GM18517 (cell line): ENCODE data around the gene SMYD3.

Experiments
- ATAC-seq: cut with Tn5 transposase; IDR thresholded peaks from one replicate; pipeline ENCODE4 v1.9.1; 2021; ENCODE audit warnings: mild to moderate bottlenecking, moderate library complexity; ENCODE audit not compliant: unreplicated experiment

The SMYD3 gene

DNA sequence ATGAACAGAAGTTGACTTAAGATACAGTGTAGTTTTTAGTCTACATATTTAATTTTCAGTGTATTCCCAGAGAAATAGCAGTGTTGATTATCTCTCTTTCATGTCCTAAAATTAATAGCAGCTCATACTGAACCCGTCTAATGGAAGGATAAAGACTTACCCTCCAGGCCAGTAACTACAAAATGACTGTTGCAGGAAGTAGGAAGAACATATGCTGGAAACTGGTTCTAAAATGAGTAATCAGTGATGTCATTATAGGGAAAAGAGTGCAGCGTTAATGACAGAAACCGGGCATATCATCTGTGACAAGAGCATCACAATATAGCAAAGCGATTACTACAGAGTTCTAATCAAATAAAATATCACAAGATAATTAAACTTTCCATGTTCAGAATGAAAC lies 385.5 kb downstream of the SMYD3 start:
- ATAC-seq, result no peak

DNA sequence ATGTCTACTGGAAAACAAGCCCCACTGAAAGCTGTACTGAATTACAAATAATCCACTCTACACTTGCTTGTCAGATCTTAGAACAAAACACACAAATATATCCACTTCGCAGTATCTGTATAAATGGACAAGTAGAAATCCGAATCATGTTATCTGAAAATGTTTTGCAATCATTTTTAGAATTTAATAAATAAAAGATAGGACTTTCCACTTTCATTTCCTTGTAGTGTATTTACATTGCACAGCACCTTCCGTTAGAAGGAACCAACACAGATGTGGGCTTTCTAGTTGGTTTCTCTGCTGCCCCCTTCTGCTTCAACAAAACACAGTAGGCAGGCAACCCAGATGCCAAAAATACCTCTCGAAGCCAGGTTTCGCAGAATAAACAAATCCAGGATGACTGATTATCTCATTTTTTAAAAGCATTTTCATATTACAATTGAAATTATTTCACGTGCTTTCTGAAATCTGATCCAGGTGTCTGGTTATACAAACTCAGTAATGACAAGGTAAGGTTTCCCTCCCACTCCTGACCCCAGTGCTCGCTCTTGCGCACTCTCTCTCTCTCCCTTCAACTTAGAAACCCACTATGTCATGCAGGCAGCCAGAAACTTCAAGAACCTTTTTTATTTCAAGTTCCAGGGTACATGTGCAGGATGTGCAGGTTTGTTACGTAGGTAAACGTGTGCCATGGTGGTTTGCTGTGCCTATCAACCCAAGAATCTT lies 389.9 kb downstream of the SMYD3 start:
- peak; percentile 86 for ATAC-seq

DNA sequence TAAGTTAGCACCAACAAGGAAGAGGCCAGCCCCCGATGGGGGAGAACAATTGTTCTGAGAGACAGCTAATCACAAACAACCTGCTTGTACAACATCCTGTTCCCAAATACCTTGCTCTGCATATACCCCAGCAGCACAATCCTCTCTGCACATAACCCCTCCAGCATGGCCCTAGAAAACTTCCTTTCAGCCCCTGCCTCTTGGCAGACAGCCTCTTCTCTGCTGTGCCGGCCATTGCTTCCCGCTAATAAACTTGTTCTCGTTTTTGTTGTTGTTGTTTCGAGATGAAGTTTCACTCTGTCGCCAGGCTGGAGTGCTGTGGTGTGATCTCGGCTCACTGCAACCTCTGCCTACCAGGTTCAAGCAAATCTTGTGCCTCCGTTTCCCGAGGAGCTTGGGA lies 392.7 kb downstream of the SMYD3 start:
- ATAC-seq, result no peak

DNA sequence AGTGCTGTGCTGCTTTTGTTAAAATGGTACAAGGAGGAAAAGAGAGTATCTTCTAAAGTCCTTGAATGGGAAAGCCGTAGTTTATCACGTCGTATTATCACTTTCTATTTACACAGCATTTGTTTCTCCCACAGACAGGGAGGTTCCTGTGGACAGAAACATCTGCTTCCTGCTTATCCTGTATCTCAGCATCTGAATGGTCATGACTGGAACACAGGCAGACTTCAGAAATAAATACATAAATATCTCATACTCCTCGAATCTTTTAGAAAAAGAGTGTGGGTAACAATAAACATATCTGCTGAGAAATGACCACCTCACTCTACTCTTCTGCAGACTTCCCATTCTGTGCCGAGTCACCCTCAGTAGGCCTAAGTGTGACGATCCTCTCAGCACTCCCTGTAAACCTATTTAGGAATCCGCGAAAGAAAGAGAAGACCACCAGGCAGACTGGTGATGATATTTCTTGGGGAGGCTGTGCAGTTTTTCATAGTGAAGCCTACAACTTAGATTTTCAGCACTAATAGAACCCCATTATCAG lies 393.5 kb downstream of the SMYD3 start:
- no peak for ATAC-seq

DNA sequence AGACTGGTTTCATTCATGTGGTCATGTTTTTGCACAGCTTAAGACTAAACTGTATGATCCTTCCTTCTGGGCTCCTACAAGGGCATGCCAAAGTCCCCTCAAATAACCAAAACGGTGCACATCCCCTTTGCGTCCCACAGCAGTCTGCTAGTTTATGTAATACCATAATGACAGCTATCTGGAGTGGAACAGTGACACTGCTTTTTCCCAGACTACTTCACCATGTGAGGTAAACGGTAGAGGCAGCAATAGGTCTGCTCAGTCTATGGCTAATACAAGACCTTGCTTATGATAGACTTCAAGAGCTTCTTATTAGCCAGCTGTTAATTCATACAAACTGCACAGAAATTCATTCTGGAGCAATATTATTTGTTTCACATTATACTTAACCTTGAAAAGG lies 395.5 kb downstream of the SMYD3 start:
- no peak for ATAC-seq

DNA sequence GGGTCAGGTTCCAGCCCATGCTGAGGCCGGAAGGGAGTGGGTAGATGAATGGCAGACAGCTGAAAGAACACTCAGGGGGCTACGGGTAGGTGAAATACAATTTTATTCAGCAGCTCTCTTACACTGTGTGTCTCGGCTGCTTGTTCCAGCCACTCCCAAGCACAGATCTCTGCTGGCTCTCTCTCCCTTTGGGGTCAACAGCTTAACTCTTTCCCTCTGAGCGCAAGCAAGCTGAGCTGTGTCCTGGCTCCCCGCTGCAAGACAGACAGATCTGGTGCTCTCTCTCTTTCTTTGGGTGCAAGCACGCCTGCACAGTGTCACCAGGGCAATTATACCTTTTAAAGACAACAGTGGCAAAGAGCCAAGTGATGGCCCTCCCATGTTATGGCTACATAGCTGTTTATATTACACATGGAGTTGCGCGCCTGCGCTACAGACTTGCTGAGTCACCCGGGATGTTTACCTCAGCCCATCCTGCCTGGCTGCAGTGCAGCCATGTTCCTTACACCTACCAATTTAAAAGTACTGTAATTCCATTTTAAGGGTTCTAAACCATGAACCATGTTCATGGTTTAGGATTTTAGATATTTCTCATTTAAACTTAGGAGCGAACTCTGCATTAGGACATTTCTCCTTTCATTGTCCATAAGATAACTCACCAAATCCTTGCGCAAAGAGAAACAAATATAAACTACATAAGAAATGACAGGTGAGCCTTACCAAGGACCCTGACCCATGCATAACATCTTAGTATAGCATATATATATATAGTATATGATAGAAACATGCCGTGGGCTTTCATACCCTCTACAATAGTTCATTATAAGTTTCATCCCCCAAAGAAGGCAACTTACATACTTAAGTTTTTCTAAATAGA lies 396.5 kb downstream of the SMYD3 start:
- ATAC-seq, result no peak

DNA sequence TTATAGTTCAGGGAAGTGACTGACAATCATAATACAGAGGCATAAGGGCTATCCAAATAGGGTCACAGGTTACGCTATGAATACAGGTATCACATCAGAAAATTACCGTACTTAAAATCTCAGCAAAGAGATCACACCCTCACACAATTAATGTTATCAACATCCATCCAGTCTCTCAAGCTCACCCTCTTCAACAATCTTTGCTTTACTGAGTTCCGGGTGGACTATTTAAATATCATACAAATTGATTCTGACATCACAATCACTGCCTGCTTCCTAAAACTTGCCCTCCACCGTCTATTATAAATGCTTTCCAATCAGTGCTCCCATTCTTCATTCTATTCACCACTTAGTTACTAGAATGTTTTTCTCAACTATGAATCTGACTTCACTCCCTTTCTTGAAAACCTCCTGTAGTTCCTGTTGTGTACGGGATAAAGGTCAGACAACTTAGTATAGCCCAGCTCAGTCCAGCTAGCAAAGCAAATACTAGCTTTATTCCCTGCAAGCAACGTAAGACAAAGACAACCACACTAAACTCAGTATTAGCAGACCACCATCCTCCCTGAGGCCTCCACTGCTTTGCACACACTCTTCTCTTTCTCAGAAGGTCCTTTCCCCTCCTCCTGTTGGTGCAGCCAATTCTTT lies 398.7 kb downstream of the SMYD3 start:
- no peak for ATAC-seq

DNA sequence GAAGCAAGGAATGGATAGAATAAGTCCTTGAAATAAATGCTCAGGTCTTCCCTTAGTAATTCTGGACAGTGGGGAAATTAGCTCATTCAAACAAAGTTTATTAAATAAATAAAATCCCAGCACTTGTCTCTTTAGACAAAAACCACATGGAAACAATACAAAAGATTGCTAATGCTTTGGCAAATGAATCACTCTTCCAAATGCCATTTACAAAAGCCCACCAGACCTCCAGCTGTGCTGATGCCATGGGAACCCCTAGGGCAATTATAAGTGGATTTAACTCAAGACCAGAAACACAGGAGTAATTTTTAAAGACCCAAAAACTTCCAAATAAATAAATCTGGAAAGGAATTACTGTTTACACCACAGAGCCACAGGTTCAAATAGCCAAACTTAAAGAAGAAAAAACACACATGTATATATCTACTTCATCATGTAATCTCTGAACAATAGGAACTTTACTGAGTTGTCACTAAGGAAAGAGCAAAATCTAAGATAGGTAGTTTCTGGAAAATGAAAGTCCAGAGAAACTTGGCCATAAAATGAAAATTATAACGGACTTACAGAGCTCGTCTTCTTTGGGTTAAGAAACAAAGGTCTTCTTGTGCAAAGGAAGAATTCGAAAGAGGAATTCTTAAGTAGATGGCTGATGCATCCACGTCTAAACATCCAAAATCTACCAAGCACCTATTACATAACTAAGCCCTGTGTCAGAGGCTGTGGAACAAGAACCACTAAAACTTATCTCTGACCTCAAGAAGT lies 399.4 kb downstream of the SMYD3 start:
- ATAC-seq, result no peak

DNA sequence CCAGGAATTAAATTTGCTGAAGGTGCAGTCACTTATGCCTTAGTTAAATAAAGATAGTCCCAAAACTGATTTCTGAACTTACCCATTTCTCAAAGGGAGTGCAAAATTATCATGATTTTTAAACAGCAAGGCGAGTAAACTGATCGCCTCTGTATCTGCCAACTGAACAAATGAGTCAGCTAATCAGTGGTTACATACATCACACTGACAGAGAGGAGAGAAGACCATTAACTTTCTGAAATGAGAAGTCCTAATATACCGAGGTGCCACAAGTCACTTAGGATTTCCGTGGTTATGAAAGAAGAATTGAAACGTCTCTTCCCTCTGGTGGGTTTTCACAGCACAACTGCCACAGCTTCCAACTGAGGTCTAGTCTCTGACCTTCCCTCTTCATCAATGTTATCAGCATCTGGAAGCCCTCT lies 400.7 kb downstream of the SMYD3 start:
- no peak for ATAC-seq

DNA sequence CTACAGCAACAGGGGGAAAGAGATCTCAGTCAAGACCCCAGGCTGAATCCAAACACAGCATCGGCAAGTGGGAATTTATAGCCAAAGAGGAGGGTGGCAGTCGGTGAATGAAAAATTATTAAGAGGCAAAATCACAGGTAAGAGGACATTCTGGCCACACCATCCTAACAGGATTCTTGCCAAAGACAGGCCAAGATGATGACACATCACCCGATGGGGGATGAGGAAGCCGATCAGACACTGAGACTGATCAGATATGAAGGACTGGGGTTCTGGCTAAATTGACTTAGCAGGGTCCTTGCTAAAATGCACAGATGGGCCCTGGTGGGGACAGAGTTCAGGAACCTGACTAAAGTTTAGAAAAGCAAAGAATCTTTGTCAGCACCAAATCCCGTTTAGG lies 402.2 kb downstream of the SMYD3 start:
- no peak for ATAC-seq

DNA sequence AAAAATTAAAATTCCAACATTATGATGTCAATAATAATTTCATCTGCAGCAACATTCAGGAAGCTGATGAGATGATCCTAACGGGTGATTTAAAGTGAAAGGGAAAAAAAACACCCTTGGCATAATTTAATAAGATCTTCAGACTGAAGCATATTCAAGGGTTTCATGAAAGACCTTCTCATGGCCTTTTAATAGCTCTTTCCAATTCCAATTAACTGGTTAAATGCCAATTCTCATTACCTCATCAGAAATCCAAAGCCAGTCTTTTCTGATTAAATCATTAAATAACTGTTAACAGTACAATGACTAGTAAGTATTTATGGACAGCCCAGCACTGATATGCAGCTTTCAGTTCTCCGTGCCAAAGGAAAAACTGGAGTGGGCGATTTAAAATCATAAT lies 407.5 kb downstream of the SMYD3 start:
- no peak for ATAC-seq

DNA sequence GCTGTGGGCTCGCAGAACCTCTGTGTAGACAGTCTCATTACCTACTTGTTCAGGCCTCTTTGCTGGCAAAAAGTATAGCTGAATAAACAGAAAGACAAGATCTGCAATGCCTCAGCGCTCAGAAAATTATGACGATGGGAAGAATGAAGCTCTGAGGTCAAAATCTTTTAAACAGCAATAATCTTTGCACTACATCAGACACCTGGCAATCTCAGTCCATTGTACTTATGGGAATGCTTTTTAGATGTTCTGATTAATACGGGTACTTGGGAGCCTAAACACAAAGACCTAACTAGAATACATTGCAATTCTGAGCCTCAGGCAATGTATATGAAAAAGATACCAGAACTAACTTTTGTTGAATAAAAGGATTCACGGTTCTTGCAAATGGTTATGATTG lies 410.7 kb downstream of the SMYD3 start:
- no peak for ATAC-seq

DNA sequence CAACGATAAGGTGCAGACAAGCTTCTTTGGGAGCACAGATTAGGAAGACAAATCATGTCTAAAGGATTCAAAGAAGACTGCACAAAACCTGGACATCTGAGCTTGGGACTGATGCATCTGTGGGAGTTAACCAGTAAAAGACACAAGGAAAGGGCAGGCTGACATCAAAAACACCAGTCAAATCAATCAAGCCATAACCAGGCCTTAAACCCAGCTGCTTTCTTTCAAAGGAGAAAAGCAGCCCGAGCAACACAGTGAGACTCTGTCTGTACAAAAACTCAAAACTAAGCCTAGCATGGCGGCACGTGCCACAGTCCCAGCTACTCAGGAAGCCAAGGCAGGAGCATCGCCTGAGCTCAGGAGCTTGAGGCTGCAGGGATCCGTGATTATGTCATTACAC lies 411.6 kb downstream of the SMYD3 start:
- ATAC-seq, result no peak

DNA sequence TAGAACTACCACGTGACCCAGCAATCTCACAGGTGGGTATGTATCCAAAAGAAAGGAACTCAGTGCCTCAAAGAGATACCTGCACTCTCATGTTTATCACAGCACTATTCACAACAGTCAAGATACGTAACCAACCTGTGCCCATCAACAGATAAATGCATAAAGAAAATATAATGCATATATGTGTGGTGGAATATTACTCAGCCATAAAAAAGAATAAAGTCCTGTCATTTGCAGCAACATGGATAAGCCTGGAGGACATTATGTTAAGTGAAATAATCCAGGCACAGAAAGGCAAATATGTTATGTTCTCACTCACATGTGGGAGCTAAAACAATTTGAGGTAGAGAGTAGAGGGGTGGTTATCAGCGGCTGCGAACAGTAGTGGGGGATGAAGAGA lies 413.8 kb downstream of the SMYD3 start:
- ATAC-seq, result no peak

DNA sequence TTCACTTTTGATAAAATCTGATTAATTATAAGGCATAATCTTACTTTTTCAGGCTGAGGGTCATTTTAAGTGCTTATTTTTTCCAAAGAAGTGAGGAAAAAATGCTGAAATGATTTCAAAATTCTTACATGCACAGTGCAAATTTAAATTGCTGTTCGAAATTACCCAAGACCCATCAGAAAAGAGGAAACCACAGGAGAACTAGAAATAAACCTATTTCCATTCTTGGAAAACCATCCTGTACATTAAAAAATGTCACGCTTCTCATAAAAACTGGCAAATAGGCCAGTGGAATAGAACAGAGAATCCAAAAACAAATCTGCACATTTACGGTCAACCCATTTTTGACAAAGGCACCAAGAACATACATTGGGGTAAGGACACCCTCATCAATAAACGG lies 414.9 kb downstream of the SMYD3 start:
- ATAC-seq, result no peak

DNA sequence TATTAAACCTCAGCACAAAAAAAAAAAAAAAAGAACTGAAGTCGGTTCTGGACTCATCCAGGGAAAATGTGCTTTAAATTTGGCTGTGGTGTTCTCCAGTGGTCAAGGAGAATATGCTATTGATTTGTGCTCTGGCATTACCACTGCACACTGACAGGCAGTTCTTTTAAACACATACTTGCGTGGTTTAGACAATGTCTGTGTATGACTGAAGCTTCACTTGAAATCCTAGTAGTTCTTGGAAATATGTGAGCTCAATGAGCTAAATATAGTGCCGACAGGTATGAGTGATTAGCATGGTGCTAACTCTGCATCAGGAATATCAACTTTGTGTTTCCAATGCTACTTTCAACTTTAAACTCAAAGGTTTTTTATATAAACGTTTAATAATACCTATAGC lies 415.6 kb downstream of the SMYD3 start:
- ATAC-seq, result no peak

DNA sequence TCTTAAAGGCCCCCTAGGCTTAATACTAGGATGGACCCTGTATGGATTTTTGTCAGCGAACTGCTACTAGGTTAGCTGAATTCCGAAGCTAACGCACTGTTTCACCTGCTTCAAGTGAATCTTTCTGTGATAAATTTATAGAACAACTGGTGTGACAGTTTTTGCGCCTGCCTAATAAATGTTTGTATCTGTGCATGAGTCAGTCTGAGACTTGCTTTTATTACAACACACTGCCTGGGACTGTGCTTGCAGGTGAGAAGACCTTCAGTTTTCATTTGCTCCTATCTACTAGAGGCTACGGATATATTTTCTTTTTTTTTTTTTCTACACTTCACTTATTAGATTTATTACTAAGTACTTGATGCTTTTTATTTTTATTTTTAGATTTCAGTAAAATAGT lies 420.9 kb downstream of the SMYD3 start:
- ATAC-seq, result no peak

DNA sequence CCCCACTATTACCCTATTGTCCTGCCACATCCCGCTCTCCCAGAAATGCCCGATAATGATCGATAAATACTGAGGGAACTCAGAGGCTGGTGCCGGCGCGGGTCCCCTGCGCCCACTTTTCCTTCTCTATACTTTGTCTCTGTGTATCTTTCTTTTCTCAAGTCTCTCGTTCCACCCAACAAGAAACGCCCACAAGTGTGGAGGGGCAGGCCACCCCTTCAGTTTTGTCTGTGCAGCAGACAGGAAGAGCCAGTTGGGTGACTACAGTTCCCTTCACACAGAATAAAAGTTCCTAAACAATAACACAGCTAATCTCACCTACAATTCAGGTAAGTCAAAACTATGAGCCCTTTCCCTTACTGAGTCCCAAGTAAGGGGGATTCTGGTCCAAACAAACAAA lies 423.7 kb downstream of the SMYD3 start:
- ATAC-seq, result no peak

DNA sequence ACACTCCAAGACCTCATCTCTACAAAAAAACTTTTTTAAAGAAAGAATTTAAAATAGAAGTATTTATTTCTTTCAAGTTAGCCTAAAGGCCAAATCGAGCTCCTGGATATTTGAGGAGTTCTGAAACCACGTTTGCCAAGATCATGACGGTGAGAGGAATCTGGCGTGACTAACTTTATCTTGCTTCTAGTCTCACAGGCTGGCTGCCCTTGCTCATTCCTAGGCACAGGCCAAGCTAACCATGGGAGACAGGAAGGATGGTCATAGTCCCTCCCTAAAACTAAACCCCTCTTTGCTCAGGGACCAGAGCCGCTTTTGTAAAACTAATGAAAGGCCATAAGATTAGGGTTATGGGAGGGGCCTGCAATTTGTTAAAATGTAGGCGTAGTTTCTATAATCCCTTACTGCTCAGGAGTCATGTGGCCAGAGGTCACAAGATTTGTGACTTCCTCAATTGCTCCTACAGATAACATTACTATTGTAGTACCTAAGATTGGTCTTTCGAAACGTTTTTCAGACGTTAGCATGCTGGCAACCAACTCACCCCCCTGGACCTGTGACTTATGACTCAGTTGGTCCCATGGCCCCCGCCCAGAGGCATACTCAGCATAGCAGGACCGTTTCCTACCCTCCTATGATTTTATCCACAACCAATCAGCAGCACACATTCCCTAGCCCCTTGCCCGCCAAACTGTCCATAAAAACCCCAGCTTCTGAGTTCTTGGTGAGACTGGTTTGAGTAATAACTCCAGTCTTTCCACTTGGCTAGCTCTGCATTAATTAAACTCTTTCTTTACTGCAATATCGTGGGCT lies 425.0 kb downstream of the SMYD3 start:
- no peak for ATAC-seq

DNA sequence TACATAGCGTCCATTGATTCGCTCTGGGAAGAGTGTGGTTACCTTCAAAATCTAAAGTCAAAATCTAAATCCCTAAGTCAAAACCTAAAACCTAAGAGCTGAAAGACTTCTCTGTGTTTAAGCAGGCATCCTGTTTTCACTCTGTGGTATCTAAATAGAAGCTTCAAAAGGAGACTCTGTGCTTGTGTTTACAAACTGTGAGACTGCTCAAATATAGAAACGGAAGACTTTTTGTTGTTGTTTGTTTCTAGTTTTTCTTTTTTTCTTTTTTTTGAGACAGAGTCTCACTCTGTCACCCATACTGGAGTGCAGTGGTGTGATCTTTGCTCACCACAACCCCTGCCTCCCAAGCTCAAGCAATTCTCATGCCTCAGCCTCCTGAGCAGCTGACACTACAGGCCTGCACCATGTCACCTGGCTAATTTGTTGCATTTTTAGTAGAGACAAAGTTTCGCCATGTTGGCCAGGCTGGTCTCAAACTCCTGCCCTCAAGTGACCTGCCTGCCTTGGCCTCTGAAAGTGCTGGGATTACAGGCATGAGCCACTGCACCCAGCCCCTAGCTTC lies 425.9 kb downstream of the SMYD3 start:
- ATAC-seq, result no peak
